Measurements from ENCODE around the gene KLRF2.

- TF ChIP-seq EZH2phosphoT487 (IDR thresholded peaks at IDR 0.05; ENCODE audit: borderline replicate concordance, low read depth, low read length): no peak
- TF ChIP-seq CTCF (conservative IDR thresholded peaks at IDR 0.05; ENCODE audit: low read length): no peak
Measured at GRCh38 chr12:9856894-9857293, 24.4 kb upstream of the KLRF2 start.

All from OCI-LY7 (cell line).